GM19328 (cell line): ENCODE results near the gene TMEM247.

Source experiments
- ATAC-seq: cut with Tn5 transposase; IDR thresholded peaks from one replicate; pipeline ENCODE4 v1.9.1; 2021; ENCODE audit warnings: mild to moderate bottlenecking, moderate library complexity; ENCODE audit not compliant: unreplicated experiment

The TMEM247 gene

GRCh38 chr2:46479265-46479664, at the start of gene TMEM247:
TSS of gene TMEM247 (plus strand) at chr2:46479565.
- no peak for ATAC-seq

GRCh38 chr2:46430413-46430812, 49.0 kb upstream of the TMEM247 start:
- no peak for ATAC-seq

DNA sequence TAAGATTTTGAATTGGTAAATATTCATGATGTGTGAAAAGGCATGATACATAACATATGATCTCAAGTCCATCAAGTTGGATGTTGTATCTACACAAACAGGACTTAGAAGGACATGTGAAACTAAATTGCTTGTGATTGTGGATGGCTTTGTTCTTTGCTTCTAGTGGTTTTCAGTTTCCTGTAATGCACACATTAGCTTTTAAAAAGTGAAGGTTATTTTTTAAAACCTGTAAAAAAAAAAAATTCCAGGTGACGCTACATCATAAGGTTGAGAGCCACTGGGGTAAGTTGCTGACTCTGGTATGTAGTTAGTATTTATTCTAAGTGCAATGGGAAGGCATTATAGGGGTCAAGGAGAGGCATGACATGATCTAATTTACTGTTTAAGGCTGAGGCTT, 48.4 kb upstream of the TMEM247 start:
- no peak for ATAC-seq

GRCh38 chr2:46431481-46432235, 47.7 kb upstream of the TMEM247 start:
- ATAC-seq, result no peak

DNA sequence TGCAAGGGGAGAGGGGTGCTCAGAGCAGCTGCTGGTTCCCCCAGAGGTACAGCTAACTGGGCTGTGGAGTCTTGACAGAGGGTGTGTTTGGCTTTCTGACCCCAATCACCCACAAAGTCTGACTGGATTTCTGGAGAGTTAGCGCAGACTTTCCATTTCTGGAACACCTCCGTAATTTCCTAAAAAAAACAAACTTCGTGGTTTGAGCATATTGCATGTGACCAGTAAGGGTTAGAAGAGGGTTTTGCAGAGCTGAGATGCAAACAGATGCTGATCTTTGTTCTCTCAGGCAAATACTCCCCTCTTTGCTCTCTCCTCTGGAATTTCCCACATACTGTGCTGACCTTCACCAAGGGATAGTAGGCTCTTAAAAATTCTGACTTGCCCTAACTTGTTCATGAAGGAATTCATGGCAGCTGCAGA, 44.5 kb upstream of the TMEM247 start:
- ATAC-seq, result no peak

DNA sequence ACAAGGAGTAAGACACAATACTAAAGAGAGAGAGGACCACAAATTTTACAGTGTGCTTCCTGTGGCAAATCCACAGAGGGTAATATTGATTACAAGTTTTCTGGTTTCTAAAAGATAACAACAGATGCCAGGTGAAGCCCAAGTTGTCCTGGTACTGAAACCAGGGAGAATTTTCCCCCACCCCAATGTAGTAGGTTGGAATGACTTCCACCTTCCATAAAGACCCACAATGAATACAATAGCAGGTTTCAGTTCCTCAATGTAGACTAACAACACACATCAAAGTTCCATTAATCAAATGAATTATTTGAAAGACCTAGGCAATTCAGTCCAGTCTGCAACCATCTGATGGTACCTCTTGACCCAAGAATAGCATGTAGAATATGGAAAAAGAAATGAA, 44.0 kb upstream of the TMEM247 start:
- no peak for ATAC-seq

DNA sequence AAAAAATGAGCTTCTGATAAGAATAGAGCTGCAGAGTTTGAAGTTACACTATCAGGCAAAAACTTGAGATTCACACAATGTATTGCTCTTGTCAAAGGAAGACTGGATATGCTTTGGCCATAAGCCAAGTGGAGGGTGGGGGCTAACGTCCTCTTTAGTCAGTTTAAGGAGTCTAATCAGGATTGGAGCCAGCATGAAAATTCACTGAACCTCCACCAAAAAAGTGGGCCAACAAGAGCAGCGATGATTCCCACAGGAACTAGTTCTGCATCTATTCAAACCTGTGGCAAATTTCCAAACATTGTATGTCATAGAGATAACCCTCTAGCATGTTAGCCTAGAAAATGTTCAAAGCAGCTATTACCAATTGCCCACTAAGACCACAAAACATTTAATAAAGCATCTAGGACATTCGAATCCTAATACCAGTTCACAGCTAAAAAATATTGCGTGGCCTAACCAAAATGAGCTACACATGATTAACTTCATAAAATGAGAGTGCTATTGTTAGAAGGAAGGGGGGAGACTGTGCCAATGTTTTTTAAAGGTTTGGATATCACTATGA, 43.5 kb upstream of the TMEM247 start:
- no peak for ATAC-seq

GRCh38 chr2:46436800-46437199, 42.6 kb upstream of the TMEM247 start:
- ATAC-seq, result no peak

- no peak for ATAC-seq
These were observed 41.3 kb upstream of the TMEM247 start for GRCh38 chr2:46438102-46438501.

- no peak for ATAC-seq
These were observed 40.6 kb upstream of the TMEM247 start for GRCh38 chr2:46438794-46439193.

DNA sequence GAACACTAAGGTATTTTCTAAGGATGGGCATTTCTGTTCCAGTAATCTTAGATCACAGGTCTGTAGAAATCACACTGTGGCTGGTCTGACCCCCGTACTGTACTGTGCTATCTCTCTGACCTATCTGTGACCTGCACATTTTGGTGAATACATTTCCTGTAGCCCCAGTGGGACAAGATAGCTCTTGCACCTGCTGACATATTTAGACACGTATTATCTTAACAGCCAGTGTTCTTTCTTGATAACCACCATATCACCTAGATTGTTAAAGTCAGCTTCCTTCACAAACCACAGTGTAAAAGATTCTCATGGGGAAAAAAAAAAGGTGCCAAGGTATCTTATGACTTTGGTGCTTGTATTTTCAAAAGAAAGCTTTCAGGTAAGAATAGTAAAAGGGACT, 39.8 kb upstream of the TMEM247 start:
- no peak for ATAC-seq

- ATAC-seq, result no peak
These were observed 37.3 kb upstream of the TMEM247 start for GRCh38 chr2:46441838-46442712.

DNA sequence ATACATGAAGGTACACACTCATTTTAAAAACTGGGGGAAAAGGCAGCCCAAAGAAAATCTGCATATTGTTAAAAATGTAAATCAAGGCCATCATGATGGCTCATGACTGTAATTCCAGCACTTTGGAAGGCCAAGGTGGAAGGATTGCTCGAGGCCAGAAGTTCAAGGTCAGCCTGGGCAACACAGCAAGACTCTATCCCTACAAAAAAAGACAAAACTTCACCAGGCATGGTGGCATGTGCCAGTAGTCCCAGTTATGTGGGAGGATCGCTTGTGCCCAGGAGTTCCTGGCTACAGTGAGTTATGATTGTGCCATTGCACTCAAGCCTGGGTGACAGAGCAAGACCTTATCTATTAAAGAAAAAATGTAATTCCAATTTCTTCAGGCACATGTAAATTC, 34.6 kb upstream of the TMEM247 start:
- ATAC-seq, result no peak

DNA sequence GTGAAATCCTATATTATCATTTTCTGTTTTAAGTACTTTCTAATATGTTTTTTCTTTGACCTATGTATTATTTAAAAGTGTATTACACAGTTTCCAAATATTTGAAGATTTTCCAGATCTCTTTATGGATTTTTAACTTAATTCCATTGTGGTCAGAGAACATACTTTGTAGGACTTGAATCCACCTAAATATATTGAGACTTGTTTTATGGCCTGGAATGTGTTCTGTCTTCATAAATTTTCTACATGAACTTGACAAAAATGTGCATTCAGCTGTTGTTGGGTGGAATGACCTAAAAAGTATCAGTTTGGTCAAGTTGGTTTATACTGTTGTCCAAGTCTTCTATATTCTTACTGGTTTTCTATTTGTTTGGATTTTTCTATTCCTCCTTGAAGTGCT, 33.8 kb upstream of the TMEM247 start:
- no peak for ATAC-seq

DNA sequence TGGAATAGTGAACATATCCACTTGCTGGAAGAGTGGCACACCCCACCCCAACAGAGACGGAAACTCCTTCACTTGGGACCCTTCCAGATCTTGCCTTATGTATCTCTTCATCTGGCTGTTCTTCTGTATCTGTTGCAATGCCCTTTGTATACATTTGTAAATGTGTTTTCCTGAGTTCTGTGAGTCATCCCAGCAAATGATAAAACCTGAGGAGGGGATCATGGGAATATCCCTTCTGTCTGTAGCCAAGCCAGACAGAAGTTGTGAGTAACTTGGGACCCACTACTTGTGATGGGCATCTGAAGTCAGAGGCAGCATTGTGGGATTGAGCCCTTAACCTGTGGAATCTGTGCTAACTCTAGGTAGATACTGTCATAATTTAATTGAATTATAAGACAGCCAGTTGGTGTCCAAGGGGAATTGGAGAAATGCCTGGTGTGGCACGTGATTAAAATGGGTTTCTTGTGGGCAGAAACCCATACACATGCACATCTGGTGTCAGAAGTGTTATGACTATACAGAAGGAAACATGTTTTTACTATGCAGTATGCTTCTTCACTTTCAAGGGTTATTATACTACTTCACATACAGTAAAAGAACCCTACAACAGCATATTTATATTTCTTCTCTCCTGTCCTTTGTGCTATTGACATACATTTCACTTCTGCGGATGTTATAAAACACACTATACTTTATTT, 32.3 kb upstream of the TMEM247 start:
- no peak for ATAC-seq

GRCh38 chr2:46447649-46448048, 31.7 kb upstream of the TMEM247 start:
- no peak for ATAC-seq

DNA sequence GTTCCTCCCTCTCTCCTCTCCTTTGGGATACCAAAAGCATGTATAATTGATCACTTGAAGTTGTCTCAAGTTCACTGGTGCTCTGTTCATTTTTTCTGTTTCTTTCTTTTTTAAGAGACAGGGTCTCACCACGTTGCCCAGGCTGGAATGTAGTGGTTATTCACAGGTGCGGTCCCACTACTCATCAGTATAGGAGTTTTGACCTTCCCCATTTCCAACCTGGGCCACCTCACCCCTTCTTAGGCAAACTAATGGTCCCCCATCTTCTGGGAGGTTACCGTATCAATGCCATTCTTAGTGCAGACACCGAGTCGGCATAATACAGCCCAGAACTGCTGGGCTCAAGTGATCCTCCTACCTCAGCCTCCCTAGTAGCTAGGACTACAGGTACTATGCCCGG, 31.3 kb upstream of the TMEM247 start:
- no peak for ATAC-seq

DNA sequence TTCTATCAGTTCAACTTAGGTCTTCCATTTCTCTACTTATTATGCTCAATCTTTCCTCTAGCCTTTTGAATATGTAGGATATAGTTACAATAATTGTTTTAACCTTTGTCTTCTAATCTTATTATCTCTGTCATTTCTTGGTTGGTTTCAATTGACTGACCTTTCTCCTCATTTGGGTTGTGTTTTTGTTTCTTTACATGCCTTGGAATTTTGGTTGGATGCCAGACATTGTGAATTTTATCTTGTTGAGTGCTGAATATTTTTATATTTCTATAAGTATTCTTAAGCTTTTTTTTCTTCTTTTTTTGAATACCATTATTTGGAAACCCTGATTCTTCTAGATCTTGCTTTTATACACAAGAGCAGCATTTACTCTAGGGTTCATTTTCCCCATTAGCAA, 30.7 kb upstream of the TMEM247 start:
- ATAC-seq, result no peak

GRCh38 chr2:46449700-46450099, 29.7 kb upstream of the TMEM247 start:
- ATAC-seq, result no peak

- no peak for ATAC-seq
These were observed 28.1 kb upstream of the TMEM247 start for GRCh38 chr2:46451131-46451711.

DNA sequence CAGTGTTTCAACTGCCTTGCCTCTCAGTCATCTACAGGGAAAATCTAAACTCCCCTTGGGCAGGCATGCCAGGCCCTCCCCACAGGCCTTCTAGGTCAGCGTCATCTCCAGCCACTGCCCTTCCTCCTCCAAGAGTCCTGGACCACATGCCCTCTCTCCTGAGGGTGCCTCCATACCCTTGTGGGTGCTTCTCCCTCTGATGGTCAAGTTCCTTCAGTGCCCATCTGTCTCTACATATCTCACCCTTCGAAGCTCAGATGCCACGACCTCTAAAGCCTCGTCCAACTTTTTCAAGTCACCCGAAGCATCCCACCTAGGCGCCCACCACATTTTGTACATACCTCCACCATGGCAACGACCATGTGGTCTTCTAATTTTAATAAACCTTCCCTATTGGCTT, 22.6 kb upstream of the TMEM247 start:
- ATAC-seq, result no peak
